Limb (tissue), 2 donors: Measurements from ENCODE around the gene YPEL4.

Experiments used
- DNase-seq, 2 donors: peaks; one replicate each; pipeline ENCODE4 v3.0.0-alpha.2; 2016; ENCODE audit errors: extremely low spot score in 2 of 2

YPEL4 gene

GRCh38 chr11:57651408-57651807 is 1.7 kb upstream of the YPEL4 start:
- no peak for DNase-seq

DNA sequence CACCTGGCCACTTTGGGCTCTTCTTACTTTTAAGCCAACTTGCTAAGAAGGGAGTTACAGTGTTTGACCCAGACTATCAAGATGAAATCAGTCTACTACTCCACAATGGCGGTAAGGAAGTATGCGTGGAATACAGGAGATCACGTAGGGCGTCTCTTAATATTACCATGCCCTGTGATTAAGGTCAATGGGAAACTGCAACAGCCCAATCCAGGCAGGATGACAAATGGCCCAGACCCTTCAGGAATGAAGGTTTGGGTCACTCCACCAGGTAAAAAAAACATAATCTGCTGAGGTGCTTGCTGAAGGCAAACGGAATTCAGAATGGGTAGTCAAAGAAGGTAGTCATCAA is 1.0 kb upstream of the YPEL4 start:
- no peak for DNase-seq

- DNase-seq, result peak in 1 of 2 donors; percentile 68
These were observed 644 bp downstream of the YPEL4 start for GRCh38 chr11:57648801-57649735.

DNA sequence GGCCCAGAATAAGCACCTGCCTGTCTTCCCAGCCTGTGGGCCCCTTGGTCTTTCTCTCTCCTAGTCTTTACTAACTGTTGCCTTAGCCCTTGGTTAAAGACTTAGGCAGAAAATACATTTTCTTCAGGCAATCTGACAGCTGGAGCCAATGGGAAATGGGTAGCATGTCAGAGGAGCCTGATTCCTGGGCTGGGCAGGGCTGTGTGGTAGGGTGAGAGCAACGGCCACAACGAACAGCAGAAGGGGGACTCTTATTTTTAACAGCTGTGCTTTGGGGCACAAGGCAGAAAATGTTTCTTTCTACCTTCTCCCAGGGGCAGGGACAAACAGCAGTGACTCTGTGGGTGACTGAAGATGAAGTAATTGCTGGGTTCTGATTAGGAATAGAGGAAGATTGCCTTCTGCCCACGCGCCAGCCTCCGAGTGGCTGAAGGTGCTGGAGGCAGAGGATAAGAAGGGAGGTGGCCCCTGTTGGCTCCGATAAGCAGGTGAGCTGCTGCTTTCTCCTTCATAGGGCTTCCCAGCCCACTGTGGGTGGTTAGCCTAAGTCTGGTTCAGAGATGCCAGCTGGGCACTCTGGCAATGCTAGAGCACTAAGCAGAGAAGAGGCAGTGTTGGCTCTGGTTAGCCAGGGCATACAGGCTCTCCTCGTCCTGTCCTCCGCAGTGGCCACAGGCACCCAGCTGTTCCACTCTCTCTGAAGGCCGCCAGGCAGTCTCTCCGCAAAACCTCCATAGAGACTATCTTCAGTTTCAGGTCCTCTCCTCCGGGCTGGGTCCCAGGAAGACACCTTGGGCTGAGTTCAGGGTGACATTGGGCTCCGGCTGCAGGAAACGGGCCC is 1.5 kb downstream of the YPEL4 start:
- peak in 1 of 2 donors; percentile 53 for DNase-seq

GRCh38 chr11:57647372-57647771 is 2.3 kb downstream of the YPEL4 start:
- DNase-seq, result peak in 1 of 2 donors; percentile 53

- peak in 1 of 2 donors; percentile 44 for DNase-seq
These were observed 2.9 kb downstream of the YPEL4 start for GRCh38 chr11:57646799-57647303.

DNA sequence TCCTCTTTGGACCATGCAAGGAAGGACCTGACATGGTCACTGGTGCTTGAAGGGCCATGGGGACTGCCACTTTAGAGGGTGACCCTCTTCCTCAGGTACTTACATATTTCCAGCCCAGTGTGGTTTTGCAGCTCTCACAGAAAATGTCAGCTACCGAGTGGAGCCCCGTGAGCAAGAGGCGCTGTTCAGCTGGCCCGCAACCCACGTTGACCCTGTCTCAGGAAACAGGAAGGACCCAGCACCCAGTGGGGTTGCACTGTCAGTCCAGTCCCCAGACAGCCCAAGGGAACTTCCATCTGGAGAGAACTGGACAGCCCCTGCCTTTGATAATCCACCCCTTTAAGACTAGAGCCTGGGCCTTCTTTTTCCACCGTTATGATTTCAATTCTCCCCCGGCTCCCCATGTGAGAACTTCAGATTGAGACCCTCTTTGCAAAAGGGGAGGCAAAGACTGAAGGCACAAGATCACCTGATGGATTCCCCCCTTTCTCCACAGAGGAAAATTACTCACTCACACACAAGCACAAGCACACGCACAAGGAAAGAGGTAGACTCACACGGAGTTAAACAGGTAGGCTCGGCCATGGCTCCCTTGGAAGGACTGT is 3.4 kb downstream of the YPEL4 start:
- DNase-seq, result no peak

DNA sequence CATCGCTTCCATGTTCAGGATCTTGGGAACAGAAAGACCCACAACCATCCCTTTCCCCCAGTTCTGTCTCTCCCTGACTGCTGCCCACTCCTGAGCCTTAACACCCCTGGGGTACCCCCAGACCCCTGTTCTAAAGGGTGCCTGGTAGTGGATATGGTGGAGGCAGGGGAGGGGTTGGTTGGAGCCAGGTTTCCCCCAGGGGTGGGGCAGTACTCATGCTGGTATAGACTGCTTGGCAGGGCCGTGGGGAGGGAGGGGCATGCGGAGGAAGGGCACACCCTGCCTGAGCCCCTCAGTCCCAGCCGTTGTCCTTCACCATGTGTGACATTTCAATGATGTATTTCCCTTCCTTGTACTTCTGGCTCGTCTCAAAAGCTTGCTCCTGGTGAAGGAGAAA is 4.0 kb downstream of the YPEL4 start:
- peak in 1 of 2 donors; percentile 47 for DNase-seq

GRCh38 chr11:57644748-57645688 is 4.7 kb downstream of the YPEL4 start:
- peak; percentile 70 to 87 for DNase-seq

- no peak for DNase-seq
These were observed 5.9 kb downstream of the YPEL4 start for GRCh38 chr11:57643802-57644201.

GRCh38 chr11:57641011-57641807 is 8.5 kb downstream of the YPEL4 start:
- DNase-seq, result no peak

DNA sequence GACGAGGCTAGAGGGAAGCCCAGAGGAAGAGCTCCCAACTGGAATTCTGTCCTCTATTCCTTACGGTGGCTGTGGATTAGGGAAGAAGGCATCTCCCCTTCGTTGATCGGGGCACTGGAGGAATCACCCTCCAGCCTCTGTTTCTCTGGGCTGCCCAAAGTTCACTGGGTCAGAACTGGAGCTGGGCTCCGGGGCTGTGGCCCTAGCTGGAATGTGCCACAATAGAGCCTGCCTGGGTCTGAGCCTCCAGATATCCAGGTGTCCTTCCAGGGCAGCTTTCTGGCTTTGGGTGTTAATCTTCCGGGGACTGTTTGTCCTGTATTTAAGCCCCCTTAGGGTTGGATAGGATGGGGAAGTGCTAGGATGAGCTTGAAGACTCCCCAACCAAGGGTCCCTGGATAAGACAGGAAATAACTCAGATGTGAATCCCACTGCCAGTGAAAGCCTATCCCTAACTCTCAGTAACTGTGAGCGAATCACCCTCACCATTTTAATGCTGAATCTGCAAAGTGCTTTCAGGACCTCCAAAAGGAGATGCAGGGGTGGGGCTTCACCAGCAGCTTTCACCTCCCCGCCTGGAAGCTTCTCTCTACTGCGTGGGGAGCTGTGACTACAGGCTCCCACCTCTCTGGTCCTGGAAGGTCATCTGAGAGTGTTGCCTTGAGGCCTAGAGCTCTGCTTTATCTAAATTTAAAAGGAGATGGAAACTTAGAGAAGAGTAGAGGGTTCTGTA is 9.5 kb downstream of the YPEL4 start:
- DNase-seq, result no peak

DNA sequence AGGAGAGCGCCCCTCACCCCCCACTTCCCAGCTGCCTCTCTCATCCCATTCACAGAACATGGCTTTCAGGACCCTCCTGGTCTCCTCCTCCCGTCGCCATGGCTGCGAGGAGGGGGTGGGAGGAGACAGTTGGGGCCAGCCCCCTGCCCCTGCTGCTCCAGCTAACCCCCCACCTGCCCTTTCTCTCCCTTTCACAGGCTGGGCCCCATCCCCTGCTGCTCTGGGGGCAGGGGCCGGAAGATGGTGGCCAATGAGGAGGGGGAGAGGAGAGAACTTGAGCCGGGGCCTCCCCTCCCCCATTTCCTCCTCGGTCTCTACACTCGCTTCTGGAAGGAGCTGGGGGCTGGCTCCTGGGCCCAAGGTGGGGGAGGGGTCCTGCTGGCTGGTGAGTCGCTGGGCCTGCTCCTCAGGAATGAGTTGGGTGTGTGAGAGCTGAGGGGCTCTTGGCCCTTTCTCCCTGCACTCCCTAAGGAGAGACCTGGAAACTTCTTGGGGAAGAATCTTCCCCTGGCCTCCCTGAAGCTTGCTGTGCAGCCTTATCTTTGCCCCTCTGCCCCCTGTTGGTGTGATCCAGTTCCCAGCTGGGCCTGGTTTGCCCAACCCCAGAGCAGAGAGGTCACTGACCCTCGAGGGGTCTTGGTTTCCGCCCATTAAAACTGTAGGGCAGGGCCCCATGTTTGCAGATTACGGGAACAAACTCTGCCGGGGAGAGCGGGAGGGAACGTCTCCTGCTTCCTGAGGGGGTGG is 10.2 kb downstream of the YPEL4 start:
- peak; percentile 88 to 93 for DNase-seq

DNA sequence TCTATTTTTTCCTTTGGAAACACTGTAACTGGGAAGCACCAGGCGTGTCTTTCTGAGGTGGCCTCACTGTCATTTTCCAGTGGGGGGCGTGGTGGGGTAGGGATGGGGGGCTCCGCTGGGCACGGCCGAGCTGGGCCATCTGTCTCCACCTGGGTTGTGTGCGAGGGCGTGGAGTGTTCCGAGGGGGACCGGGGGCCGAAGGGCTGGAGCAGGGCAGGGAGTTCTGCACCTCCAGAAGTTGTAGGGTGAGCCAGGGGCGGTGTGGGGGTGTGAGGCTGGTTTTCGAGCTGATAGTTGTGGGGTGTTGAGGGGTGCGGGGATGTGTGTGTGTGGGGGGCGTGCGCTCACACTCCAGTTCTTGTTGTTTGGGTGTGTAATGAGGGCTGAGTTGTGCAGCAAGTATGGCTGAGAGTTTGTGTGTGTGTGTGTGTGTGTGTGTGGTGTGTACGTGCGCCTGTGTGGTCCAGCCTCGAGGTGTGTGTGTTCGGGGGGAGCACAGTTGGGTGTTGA is 10.8 kb downstream of the YPEL4 start:
- no peak for DNase-seq

DNA sequence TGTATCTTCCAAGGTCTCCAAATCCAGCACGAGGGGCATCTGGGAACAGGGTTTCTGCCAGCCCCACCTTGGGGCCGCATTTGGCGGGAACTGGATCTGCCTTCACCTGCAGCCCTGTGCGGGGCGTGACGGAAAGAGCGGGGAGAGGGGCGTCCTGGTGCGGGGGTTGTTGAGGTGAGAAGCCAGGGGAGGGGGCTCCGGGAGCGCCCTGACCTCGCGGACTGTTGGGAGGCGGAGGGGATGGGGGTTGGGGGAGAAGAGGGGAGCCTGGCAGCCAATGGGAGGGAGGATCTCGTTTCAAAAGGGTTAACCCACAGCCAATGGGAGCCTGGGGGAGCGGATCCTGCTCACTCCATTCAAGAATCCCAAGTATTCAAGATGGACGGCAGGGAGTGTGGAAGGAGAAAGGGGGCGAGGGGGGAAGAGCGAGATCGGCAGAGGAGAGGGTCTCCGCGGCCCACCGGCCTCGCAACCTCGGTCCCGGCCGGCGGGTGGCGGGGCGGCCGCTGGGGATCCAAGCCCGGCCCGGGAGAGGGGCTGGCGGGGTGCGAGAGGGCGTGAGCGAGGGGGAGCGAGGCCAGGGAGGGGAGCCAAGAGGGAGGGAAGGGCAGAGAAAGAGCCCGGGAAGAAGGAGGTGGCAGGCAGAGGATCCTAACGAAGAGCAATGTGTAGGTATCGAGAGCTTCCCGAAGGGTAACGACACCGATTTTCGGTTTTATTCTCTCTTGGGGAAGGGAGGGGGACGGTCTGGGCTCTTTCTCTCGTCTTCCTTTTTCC is 11.5 kb downstream of the YPEL4 start:
- DNase-seq, result peak; percentile 91 to 96

DNA sequence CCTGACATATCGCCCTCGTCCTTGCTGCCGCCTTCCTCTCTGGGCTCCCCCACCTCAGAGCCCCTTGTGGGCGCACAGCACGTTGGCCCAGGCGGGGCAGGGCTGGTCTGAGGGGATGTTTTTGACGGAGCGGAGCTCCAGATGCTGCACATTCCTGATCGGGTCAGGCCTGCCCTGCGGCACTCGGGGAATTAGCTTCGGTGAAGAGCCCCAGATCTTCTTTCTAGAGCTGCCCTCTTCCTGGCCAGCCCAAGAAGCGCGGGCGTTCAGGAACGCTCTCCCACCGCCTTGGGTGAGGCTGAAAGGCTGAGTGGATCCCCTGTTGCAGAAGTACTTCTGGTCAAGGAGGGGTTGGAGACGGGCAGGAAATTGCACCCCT is 12.1 kb downstream of the YPEL4 start:
- DNase-seq, result peak in 1 of 2 donors; percentile 70

GRCh38 chr11:57635246-57635645 is 14.5 kb downstream of the YPEL4 start:
- DNase-seq, result no peak
